OCI-LY1 (cell line): Measurements from ENCODE around the gene RANBP17.

ENCODE experiments used
- EZH2 ChIP-seq: fragments of 200-600 bp; sonication (generic), shearing (Covaris generic); IDR thresholded peaks from 2 replicates; pipeline ENCODE4 v1.8.0; 2017; ENCODE audit warnings: borderline replicate concordance, mixed run types, mild to moderate bottlenecking, antibody characterized with exemption, low read length, moderate library complexity, mixed read lengths
- TF ChIP-seq, protein P1 (sequence below): fragments of 200-600 bp; sonication (generic), shearing (Covaris generic); IDR thresholded peaks from 2 replicates; pipeline ENCODE4 v1.5.1; 2017; ENCODE audit warnings: mild to moderate bottlenecking, antibody characterized with exemption, low read length, moderate library complexity, mixed read lengths

DNA sequence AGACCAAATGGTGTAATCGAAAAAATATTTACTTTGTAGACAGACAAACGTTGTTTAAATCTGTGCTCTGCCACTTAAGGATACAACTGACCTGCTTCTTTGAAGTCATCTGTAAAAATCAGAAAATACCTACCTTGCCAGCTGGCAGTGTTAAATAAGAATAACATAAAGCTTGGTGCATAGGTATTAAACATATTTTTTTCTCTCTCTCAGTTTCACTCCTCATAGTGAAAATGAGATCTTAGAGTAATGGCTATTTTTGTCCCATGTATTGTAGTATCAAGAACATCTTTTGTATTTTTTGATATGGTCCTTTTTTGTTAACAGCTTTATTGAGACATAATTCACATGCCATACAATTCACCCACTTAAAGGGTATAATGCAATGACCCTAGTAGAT, 17.9 kb upstream of the RANBP17 start:
- no peak for TF ChIP-seq EZH2
- TF ChIP-seq, protein P1, sequence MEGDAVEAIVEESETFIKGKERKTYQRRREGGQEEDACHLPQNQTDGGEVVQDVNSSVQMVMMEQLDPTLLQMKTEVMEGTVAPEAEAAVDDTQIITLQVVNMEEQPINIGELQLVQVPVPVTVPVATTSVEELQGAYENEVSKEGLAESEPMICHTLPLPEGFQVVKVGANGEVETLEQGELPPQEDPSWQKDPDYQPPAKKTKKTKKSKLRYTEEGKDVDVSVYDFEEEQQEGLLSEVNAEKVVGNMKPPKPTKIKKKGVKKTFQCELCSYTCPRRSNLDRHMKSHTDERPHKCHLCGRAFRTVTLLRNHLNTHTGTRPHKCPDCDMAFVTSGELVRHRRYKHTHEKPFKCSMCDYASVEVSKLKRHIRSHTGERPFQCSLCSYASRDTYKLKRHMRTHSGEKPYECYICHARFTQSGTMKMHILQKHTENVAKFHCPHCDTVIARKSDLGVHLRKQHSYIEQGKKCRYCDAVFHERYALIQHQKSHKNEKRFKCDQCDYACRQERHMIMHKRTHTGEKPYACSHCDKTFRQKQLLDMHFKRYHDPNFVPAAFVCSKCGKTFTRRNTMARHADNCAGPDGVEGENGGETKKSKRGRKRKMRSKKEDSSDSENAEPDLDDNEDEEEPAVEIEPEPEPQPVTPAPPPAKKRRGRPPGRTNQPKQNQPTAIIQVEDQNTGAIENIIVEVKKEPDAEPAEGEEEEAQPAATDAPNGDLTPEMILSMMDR, result no peak
